Prostate gland (tissue), 2 donors: ENCODE data around the gene IGIP. TPM values are rescaled to one million over a fixed set of nuclear protein-coding genes. Genes with fewer than 3 reads are reported as not detected.
A peak's percentile ranks its signal among the peaks of the same experiment; 100 is the strongest.

ENCODE experiments used
- DNase-seq: peaks from one replicate; pipeline ENCODE4 v3.0.0-alpha.2; 2019; ENCODE audit warnings: low spot score
- H3K27ac ChIP-seq, 2 donors: fragments of 200-600 bp; sonication (generic); 2 replicates each; pipeline ENCODE4 v1.5.1; 2017 to 2019
- H3K27me3 ChIP-seq: fragments of 200-600 bp; sonication (generic); replicated peaks from 2 replicates; pipeline ENCODE4 v1.5.1; 2019; ENCODE audit not compliant: insufficient read depth
- H3K36me3 ChIP-seq, 2 donors: fragments of 200-600 bp; sonication (generic); 1 replicate in 1 of 2; 2 replicates in 1 of 2; pipeline versions ENCODE4 v1.5.1 to v1.8.1; 2017 to 2019
- H3K4me1 ChIP-seq: fragments of 200-600 bp; sonication (generic); replicated peaks from 2 replicates; pipeline ENCODE4 v1.5.1; 2019
- H3K4me3 ChIP-seq, 2 donors: fragments of 200-600 bp; sonication (generic); 2 replicates each; pipeline ENCODE4 v1.5.1; 2017 to 2019
- H3K9me3 ChIP-seq: fragments of 200-600 bp; sonication (generic); 2 replicates; pipeline ENCODE4 v1.5.1; 2017
- CTCF ChIP-seq, 4 experiments: fragments of 200-600 bp in 2 of 4; fragments of 450-650 bp in 2 of 4; sonication (generic) in 2 of 4; IDR thresholded peaks; 1 replicate in 3 of 4; 2 replicates in 1 of 4; pipeline ENCODE4 v1.5.1; 2016 to 2019; ENCODE audit warnings: antibody characterized with exemption in 4 of 4, mild to moderate bottlenecking in 2 of 4, moderate library complexity in 2 of 4
- POLR2A ChIP-seq: fragments of 450-650 bp; IDR thresholded peaks from one replicate; pipeline ENCODE4 v1.6.1; 2016; ENCODE audit warnings: antibody characterized with exemption, mild to moderate bottlenecking
- POLR2AphosphoS5 ChIP-seq: sonication (generic); formaldehyde crosslinking; IDR thresholded peaks from one replicate; pipeline ENCODE4 v1.6.1; 2017; ENCODE audit warnings: antibody characterized with exemption
- WGBS: methylation state at CpG from one replicate; pipeline ENCODE4 v1.1.5; 2018; 5-methylcytosine and 5-hydroxymethylcytosine counted together
- intact Hi-C: fragments of 100-400 bp; cut with DNase I; formaldehyde crosslinking; loops from one replicate; pipeline ENCODE4 v1.14.2; 2022
- total RNA-seq, 2 donors: library from RNA; depleted of rRNA; stranded (reverse); fragments of >200 nt; gene quantifications; one replicate each; pipeline ENCODE4 v1.1.0, GENCODE V29; 2016

IGIP gene
- total RNA-seq, 2 donors from 2014 or later = 10.5 to 13.8 TPM

- peak; percentile 92 for DNase-seq
- H3K27me3 ChIP-seq = no peaks in the 10 kb centered on the region
- peaks cover 4% of the 10 kb centered on the region for H3K4me1 ChIP-seq
- H3K9me3 ChIP-seq = no peaks in the 10 kb centered on the region
- intact Hi-C loops = loop anchor here (5.0 kb wide), 1 partner anchor 50 kb away; no protein-coding TSS in a partner anchor
- under 1% methylated on average over 60 of the region's 88 CpGs for WGBS
- H3K4me3 ChIP-seq = peak overlapping the region; percentile 69 to 77
- H3K36me3 ChIP-seq = no peaks in the 10 kb centered on the region
- peak overlapping the region; percentile 98 for H3K27ac ChIP-seq
- TF ChIP-seq POLR2AphosphoS5 (peak; percentile 69), CTCF (IDR thresholded peaks at IDR 0.05) (peak in 2 of 4 experiments; percentile 37 to 43), POLR2A (peak; percentile 72)
These were observed 18.2 kb upstream of the IGIP start for GRCh38 chr5:140107312-140108092.

DNA sequence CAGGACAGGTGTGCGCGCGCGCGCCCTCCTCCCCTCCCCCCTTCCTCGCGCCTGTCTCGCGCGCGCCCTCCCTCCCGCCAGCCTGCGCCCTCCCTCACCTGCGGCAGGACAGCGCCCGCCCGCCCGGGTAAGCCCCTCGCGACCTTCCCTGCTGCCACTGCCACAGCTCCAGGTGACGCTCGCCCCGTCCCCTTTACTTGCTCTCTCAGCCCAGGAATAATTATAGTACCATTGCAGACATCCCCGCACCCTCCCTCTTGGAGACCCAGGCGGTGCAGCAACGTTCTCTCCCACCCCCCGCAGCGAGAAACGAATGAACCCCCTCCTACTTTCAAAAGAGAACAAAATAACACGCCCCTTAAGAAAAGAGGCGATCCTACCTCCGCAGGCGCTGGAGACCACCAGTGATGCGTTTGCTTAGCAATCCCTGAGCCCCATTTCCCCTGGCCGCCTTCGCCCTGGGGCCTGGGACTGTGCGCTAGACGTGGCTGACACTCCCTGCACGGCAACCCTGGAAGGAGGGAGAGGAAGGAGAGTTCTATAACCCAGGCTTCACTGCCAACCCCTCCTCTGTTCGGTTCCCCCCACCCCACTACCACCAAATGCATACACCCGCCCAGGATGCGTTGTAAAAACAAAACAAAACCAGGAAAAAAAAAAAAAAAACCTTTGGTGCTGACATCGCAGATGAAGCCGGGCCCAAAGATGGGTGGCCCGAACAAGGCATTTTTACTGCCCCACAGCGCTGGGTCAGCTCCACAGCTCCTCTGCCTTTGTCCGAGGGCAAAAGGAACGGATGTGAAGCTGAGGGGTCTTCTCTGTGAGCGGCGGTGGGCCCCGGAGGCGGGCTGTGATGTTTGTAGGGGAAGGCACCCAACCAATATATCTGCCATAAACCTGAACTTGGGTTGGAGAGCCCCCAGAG, 17.4 kb upstream of the IGIP start:
- intact Hi-C loops = loop anchor here (5.0 kb wide), 1 partner anchor 49 kb away; no protein-coding TSS in a partner anchor
- Histone ChIP-seq H3K9me3 (no peaks in the 10 kb centered on the region), H3K27me3 (no peaks in the 10 kb centered on the region), H3K4me3 (peak overlapping the region; percentile 69 to 77), H3K4me1 (peaks cover 7% of the 10 kb centered on the region), H3K36me3 (no peaks in the 10 kb centered on the region), H3K27ac (peak overlapping the region; percentile 98)
- TF ChIP-seq POLR2A = no peak
- TF ChIP-seq CTCF (IDR thresholded peaks at IDR 0.05) = no peak
- no peak for TF ChIP-seq POLR2AphosphoS5
- DNase-seq = no peak
- 3% methylated on average over 43 of the region's 52 CpGs for WGBS

DNA sequence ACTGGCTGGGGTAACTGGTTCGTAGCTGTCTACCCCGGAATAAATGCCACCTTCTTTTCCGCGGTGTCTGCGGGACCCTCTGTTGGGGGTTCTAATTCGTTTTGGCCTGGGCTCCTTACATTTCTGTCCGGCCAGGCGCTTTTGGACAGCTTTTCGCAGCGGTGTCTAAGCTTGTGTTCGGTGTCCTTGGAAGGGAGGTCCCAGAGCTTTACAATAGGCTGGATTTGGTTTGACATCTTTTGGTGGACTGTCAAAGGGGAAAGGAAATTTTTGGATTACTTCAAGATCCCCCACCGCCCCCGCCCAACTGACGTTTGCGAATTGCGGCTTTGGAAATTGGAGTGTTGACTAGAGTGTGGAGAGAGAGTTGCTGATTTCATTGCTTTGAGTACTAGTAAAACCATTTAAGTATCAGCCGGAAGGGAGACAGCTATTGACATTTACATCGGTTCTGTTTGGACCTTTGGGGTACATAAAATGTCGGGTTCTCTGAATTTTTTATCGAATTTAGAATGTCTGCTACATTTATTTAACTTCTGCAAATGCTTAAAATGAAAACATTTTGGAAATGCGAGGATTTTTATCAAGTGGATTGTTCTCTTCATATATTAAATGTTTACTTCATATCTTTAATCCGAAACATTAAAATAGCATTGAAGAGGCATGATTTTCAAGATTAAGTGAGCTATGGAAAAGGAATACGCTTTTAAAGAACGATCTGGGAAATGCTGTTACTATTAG, 16.5 kb upstream of the IGIP start:
- Histone ChIP-seq H3K9me3 (no peaks in the 10 kb centered on the region), H3K36me3 (no peaks in the 10 kb centered on the region), H3K4me3 (peak overlapping the region; percentile 69 to 77), H3K27ac (peak overlapping the region; percentile 98), H3K27me3 (no peaks in the 10 kb centered on the region), H3K4me1 (peaks cover 7% of the 10 kb centered on the region)
- DNase-seq = no peak
- 62% methylated on average over 24 of the region's 24 CpGs for WGBS
- intact Hi-C loops = loop anchor here (5.0 kb wide), 1 partner anchor 48 kb away; no protein-coding TSS in a partner anchor
- TF ChIP-seq POLR2AphosphoS5 (no peak), POLR2A (no peak), CTCF (IDR thresholded peaks at IDR 0.05) (no peak)

- DNase-seq = no peak
- H3K9me3 ChIP-seq = no peaks in the 10 kb centered on the region
- 84% methylated on average over 2 of the region's 2 CpGs for WGBS
- H3K4me3 ChIP-seq = no peak overlapping the region
- intact Hi-C loops = loop anchor here (5.0 kb wide), 2 partner anchors 37 to 47 kb away; no protein-coding TSS in a partner anchor
- H3K27me3 ChIP-seq = no peaks in the 10 kb centered on the region
- peaks cover 7% of the 10 kb centered on the region for H3K4me1 ChIP-seq
- H3K36me3 ChIP-seq = no peaks in the 10 kb centered on the region
- H3K27ac ChIP-seq = no peak overlapping the region
- TF ChIP-seq POLR2AphosphoS5 (no peak), POLR2A (no peak)
These were observed 15.7 kb upstream of the IGIP start for GRCh38 chr5:140109759-140110645.
